ENCODE results near the gene SLC24A3. TPM values are rescaled to one million over a fixed set of nuclear protein-coding genes. Genes with fewer than 3 reads are reported as not detected.

The SLC24A3 gene
- total RNA-seq, 2 experiments from 2014 or later: not detected

DNA sequence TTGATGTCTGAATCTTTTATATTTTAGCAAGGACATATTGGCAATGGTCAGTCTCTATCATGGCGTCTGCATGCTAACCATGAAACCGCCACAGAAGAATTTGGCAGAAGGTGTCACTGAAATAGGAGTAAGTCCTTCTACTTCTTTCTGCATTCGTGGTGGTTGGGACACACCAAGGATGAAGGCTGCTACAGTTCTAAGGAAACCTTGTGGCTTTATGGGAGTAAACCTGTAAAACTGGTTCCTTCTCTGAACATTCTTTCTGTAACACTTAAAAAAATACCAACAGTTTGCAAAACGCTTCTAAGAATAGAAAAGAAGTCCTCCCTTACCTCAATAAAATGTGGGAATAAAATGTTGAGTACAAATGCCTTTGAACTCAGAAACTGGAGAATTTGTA is 195.3 kb downstream of the SLC24A3 start:
- Mint-ChIP-seq H3K4me1 (no peaks in the 10 kb centered on the region), H3K27ac (no peak overlapping the region), H3K27me3 (no peaks in the 10 kb centered on the region), H3K9me3 (no peaks in the 10 kb centered on the region), H3K36me3 (ENCODE audit: low read depth) (no peaks in the 10 kb centered on the region), H3K4me3 (no peak overlapping the region)
- no peak for DNase-seq
- CTCF ChIA-PET: no interaction called here
- POLR2A ChIA-PET: no interaction called here

DNA sequence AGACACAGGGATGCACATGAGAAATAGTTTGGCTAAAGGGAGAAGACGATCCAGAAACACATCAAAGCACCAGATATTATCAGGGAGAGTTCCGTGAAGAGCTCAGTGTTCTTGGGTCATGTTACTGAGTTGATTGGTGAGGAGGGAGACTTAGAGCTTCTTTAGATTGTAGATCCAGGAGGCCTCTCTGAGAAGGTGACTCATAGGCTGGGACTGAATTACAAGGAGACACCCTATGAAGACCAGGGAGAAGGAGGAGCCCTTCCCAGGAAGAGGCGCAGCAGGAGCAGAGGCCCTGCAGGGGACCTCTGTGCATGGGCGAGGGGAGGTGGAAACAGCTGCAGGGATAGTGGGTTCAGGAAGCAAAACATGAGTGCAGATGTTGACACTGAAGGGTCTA is 196.5 kb downstream of the SLC24A3 start:
- Mint-ChIP-seq H3K36me3 (ENCODE audit: low read depth) (no peaks in the 10 kb centered on the region), H3K9me3 (no peaks in the 10 kb centered on the region), H3K27ac (no peak overlapping the region), H3K27me3 (no peaks in the 10 kb centered on the region), H3K4me3 (no peak overlapping the region), H3K4me1 (no peaks in the 10 kb centered on the region)
- CTCF ChIA-PET: no interaction called here
- DNase-seq: no peak
- POLR2A ChIA-PET: no interaction called here

DNA sequence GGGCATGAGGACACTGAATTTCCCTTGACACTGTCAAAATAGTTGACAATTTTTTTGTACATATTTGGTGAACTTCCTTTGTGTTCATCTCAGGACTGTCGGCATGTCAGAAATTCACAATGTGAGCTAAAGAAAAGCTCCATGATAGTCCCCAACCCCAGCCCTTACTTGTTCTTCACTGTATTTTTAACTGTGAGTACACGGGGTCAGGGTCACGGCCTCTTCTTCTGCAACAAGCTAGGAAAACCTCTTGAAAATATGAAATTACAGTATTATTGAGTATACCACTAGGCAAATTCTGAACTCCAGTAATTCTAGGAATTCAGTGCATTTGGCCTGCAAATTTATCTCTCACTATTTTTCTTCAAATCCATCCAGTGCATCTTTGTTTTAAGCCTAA is 199.4 kb downstream of the SLC24A3 start:
- Mint-ChIP-seq H3K36me3 (ENCODE audit: low read depth) (no peaks in the 10 kb centered on the region), H3K9me3 (no peaks in the 10 kb centered on the region)
- POLR2A ChIA-PET: no interaction called here

DNA sequence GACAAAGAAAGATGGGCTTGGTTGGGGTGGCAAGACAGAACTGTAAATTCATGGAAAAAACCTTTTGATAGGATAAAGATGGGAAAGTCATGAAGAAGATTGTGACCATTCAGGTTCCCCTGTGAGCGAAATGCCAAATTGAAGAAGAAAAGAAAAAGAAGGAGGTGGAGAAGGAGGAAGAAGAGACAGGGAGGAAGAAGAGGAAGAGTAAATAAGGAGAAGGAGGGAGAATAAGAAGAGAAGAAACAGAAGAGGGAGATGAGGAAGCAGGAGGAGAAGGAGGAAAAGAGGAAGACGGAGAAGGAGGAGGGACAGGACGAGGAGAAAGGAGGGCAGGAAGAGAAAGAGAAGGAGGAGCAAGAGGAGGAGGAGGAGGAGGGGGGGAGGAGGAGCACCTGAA is 199.8 kb downstream of the SLC24A3 start:
- ChIA-PET CTCF (no interaction called here), POLR2A (no interaction called here)
- H3K27me3 Mint-ChIP-seq: no peaks in the 10 kb centered on the region
- no peak overlapping the region for H3K27ac Mint-ChIP-seq
- no peaks in the 10 kb centered on the region for H3K4me1 Mint-ChIP-seq
- no peak overlapping the region for H3K4me3 Mint-ChIP-seq
- no peaks in the 10 kb centered on the region for H3K9me3 Mint-ChIP-seq
- DNase-seq: no peak
- H3K36me3 Mint-ChIP-seq (ENCODE audit: low read depth): no peaks in the 10 kb centered on the region

More for the DNA sequence above, 199.4 kb downstream of the SLC24A3 start:
- Mint-ChIP-seq H3K27me3 (no peaks in the 10 kb centered on the region), H3K4me3 (no peak overlapping the region), H3K27ac (no peak overlapping the region), H3K4me1 (no peaks in the 10 kb centered on the region)
- DNase-seq: no peak
- CTCF ChIA-PET: no interaction called here

DNA sequence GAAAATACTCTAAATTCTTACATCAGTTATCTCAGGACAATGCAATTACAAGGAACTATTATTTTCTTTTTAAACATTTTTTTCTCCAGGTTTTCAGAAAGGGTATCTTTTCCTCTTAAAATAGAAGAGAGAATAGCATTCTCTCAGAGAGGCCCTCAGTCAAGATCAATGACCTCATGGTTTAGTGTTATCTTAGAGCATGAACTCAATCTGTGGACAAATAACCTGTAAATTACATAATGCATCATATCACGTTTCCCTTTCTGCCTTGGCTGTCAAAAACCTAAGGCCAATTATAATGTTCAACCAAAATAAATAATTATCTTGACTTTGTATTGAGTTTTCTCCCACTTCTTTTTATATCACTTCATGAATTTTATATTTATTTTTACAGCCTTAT is 202.2 kb downstream of the SLC24A3 start:
- Mint-ChIP-seq H3K4me1 (no peaks in the 10 kb centered on the region), H3K27me3 (no peaks in the 10 kb centered on the region), H3K27ac (no peak overlapping the region), H3K36me3 (ENCODE audit: low read depth) (no peaks in the 10 kb centered on the region), H3K4me3 (no peak overlapping the region), H3K9me3 (no peaks in the 10 kb centered on the region)
- DNase-seq: no peak
- ChIA-PET CTCF (no interaction called here), POLR2A (no interaction called here)

DNA sequence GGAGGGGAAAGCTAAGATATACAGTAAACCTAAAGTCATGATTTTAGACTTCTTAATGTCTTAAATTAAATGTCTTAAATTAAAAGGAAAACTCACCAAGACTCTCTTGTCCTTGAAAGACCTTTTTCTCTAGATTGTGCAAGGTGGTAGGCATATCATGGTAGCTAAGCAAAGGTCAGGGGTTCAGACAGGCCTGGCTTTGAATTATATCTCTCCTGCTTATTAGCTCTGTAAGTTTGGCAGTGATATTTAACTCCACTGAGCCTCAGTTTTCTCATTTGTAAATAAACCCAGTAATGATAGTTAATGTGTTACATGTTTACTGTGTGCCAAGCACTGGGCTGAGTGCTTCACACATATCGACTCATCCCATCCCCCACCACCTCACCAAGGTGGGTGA is 203.3 kb downstream of the SLC24A3 start:
- Mint-ChIP-seq H3K27ac (no peak overlapping the region), H3K4me1 (no peaks in the 10 kb centered on the region), H3K27me3 (no peaks in the 10 kb centered on the region), H3K9me3 (no peaks in the 10 kb centered on the region), H3K36me3 (ENCODE audit: low read depth) (no peaks in the 10 kb centered on the region), H3K4me3 (no peak overlapping the region)
- POLR2A ChIA-PET: no interaction called here
- CTCF ChIA-PET: no interaction called here
- no peak for DNase-seq

DNA sequence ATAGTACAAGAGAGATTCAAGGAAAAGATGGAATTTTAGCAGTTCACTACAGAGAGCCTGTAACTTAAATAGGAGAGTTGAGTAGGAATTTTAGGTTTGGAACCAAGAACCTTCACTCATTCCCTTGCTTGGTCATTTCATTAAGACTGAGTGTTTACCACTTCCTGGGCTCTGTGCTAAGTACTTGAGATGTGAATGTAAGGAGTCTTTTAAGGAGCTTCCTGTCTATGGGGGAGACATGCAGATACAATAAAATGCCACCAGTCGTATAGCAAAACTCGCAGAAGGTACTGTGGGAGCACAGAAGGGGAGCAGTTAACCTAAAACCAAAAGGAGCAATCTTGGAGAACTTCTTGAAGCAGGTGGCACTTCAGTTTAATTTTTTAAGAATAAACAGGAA is 204.2 kb downstream of the SLC24A3 start:
- no peaks in the 10 kb centered on the region for H3K36me3 Mint-ChIP-seq (ENCODE audit: low read depth)
- H3K4me1 Mint-ChIP-seq: no peaks in the 10 kb centered on the region
- H3K4me3 Mint-ChIP-seq: no peak overlapping the region
- CTCF ChIA-PET: no interaction called here
- H3K27me3 Mint-ChIP-seq: no peaks in the 10 kb centered on the region
- POLR2A ChIA-PET: no interaction called here
- peaks cover 3% of the 10 kb centered on the region for H3K9me3 Mint-ChIP-seq
- no peak for DNase-seq
- no peak overlapping the region for H3K27ac Mint-ChIP-seq

DNA sequence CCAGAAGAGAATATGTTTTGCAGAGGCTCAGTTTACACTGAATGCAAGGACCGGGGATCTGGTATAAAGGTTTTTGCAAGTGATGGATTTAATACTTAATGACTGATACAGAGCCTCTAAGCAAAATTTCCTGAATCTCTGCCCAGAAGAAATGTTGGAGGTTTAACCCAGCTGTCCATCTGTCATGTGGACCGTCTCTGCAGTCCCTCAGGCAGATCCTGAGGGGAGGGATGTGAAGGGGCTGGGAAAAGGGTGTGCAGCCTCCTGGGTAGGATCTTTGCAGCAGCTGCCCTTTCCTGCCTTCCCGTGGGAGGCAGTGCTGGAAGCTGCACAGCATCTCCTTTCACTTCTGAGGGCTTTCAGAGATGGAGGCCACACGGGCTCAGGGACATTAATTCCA is 207.0 kb downstream of the SLC24A3 start:
- ChIA-PET CTCF (no interaction called here), POLR2A (no interaction called here)
- no peaks in the 10 kb centered on the region for H3K4me1 Mint-ChIP-seq
- H3K27me3 Mint-ChIP-seq: no peaks in the 10 kb centered on the region
- H3K4me3 Mint-ChIP-seq: no peak overlapping the region
- no peak overlapping the region for H3K27ac Mint-ChIP-seq
- no peaks in the 10 kb centered on the region for H3K36me3 Mint-ChIP-seq (ENCODE audit: low read depth)
- peaks cover 3% of the 10 kb centered on the region for H3K9me3 Mint-ChIP-seq
- no peak for DNase-seq

DNA sequence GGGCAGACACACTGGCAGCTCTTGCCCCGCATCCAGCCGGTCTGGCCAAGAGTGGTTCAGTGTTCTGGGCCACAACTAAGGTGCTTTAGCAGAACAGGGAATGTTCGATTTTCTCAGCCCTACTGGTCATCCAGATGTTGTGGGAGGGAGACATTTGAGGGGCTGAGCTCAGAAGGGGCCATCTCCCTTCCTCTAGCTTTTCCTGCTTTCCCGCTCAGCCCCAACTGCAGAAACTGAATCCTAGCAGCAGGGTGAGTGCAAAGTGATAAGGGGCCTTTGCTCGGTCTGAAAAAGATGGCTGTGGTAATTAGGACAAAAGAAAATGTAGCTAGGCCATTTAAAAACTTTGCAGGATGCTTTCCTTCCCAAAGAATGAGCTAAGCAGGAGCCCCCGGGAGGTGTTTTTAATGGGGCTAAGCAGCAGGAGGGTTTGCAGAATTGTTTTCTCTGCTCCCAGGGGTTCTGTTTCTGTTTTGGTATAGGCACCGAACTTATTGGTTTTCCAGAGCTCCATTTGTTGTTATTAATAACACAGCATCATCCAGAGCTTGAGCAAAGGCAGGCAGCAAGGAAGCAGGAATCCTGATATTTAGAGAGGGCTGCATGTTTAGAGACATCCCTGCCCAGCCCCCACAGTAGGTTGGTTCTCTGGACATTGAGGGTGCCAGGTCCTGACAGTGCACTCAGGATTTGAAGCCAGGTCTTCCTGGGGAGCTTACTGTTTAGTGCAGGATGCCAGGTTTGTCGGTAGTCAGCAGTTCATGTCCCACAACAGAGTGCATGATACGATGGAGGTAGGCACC is 210.9 kb downstream of the SLC24A3 start:
- H3K27ac Mint-ChIP-seq: no peak overlapping the region
- ChIA-PET POLR2A (no interaction called here), CTCF (no interaction called here)
- H3K4me1 Mint-ChIP-seq: no peaks in the 10 kb centered on the region
- no peaks in the 10 kb centered on the region for H3K36me3 Mint-ChIP-seq (ENCODE audit: low read depth)
- no peaks in the 10 kb centered on the region for H3K27me3 Mint-ChIP-seq
- no peak for DNase-seq
- H3K4me3 Mint-ChIP-seq: no peak overlapping the region
- peaks cover 3% of the 10 kb centered on the region for H3K9me3 Mint-ChIP-seq

DNA sequence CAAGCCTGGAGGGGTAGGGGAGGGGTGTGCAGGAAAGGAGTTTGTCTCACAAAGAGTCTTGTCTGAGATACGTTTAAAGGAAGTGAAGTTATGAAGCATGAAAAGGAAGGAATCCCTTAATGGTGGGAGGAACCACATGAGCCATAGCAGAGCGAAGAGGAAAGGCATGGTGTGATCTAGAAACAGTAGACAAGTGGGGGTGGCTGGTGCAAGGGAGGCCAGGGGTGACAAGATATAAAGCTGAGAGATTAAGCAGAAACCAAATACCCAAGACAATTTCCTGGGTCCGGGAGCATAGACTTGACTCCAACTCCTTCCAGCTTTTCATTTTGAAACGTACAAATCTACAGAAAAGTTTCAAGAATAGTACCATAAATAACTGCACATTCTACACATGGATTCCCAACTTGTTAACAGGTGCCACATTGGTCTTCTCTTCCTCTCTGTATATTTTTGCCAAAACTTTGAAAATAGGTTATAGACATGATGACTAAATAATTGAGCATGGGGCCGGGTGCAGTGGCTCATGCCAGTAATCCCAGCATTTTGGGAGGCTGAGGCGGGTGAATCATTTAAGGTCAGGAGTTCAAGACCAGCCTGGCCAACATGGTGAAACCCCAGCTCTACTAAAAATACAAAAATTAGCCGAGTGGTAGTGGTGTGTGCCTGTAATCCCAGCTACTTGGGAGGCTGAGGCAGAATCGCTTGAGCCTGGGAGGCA is 211.6 kb downstream of the SLC24A3 start:
- no peaks in the 10 kb centered on the region for H3K27me3 Mint-ChIP-seq
- no peaks in the 10 kb centered on the region for H3K36me3 Mint-ChIP-seq (ENCODE audit: low read depth)
- CTCF ChIA-PET: no interaction called here
- no peaks in the 10 kb centered on the region for H3K4me1 Mint-ChIP-seq
- DNase-seq: no peak
- H3K4me3 Mint-ChIP-seq: no peak overlapping the region
- no peak overlapping the region for H3K27ac Mint-ChIP-seq
- POLR2A ChIA-PET: no interaction called here
- H3K9me3 Mint-ChIP-seq: peaks cover 3% of the 10 kb centered on the region

DNA sequence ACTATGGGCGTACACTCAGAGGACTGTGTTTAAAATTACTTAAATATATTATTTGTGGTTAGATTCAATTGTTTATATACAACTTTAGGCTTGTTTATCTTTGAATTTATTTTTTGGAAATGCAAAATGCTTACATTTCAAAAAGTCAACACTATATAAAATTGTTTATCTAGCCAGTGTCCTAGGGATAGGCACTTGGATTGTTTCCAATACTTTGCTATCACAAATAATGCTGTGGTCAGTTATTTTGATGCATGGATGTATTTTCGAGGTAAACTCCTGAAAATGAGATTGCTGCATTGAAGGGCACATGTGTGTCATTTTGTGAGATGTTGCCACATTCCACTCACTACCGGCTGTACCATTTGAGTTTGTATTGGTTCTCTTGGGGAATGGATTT is 213.9 kb downstream of the SLC24A3 start:
- H3K9me3 Mint-ChIP-seq: peaks cover 1% of the 10 kb centered on the region
- H3K36me3 Mint-ChIP-seq (ENCODE audit: low read depth): no peaks in the 10 kb centered on the region
- DNase-seq: no peak
- no peak overlapping the region for H3K4me3 Mint-ChIP-seq
- no peaks in the 10 kb centered on the region for H3K27me3 Mint-ChIP-seq
- H3K4me1 Mint-ChIP-seq: no peaks in the 10 kb centered on the region
- H3K27ac Mint-ChIP-seq: no peak overlapping the region
- CTCF ChIA-PET: no interaction called here
- POLR2A ChIA-PET: no interaction called here

DNA sequence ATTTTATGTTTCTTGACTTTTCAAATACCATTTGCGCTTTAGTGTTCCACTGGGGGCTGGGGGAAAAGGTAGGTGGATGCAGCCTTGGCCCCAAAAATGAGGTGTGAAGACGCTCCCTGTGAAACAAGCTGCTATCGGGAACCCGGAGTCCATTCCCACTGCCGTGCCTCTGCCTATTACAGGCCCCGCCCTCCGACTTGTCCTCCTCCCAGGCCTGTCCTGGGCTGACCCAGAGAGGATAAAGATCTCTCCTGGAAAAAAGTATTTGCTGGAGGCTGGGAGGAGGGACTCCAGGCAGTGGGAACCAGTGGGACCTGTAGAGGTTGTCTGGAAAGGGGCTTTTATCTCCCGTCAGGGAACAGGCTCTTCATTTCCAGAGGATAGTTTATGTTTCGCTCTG is 215.0 kb downstream of the SLC24A3 start:
- no peak overlapping the region for H3K4me3 Mint-ChIP-seq
- H3K4me1 Mint-ChIP-seq: no peaks in the 10 kb centered on the region
- POLR2A ChIA-PET: no interaction called here
- no peaks in the 10 kb centered on the region for H3K9me3 Mint-ChIP-seq
- H3K27ac Mint-ChIP-seq: no peak overlapping the region
- DNase-seq: no peak
- H3K36me3 Mint-ChIP-seq (ENCODE audit: low read depth): no peaks in the 10 kb centered on the region
- H3K27me3 Mint-ChIP-seq: no peaks in the 10 kb centered on the region
- CTCF ChIA-PET: no interaction called here

DNA sequence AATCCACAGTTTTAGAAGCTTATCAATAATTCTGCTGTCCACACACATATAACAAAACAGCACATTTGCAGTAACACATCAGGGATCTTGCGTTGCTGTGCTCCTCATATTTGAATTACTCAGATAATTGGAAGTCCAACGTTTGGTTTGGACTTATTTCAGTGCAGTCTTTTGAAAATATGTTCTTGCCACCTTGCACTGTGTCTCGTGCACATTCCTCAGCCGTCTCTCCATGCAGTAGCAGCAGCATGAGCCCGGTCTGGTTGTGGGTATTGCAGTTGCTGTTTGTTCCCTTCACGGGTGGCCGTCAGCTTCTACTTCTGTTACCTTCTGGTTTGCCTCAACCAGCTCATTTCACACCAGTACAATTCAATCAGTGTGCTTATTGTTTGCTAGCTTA is 215.5 kb downstream of the SLC24A3 start:
- POLR2A ChIA-PET: no interaction called here

DNA sequence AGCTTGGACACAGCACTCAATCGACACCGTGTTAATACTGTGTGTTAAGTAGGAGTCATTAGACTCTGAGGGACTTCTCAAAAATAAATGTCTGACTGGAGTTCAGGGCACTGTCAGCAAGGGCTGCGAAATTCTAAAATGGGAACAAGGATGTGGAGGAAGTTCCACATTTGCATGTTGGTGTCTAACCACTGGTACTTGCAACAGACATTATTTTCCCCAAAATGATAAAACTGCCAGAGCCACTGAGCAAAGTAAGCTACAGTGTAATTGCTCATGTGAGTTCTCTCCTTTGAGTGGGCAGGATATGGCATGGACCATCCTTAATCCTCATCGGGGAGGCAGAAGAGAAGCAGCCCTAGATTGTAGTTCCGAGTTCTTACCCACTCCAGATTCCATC is 215.9 kb downstream of the SLC24A3 start:
- Mint-ChIP-seq H3K9me3 (no peaks in the 10 kb centered on the region), H3K36me3 (ENCODE audit: low read depth) (no peaks in the 10 kb centered on the region), H3K4me1 (no peaks in the 10 kb centered on the region), H3K27me3 (no peaks in the 10 kb centered on the region), H3K4me3 (no peak overlapping the region), H3K27ac (no peak overlapping the region)
- ChIA-PET CTCF (no interaction called here), POLR2A (no interaction called here)
- no peak for DNase-seq

More for the DNA sequence above, 215.5 kb downstream of the SLC24A3 start:
- H3K36me3 Mint-ChIP-seq (ENCODE audit: low read depth): no peaks in the 10 kb centered on the region
- H3K27ac Mint-ChIP-seq: no peak overlapping the region
- H3K4me3 Mint-ChIP-seq: no peak overlapping the region
- H3K4me1 Mint-ChIP-seq: no peaks in the 10 kb centered on the region
- no peaks in the 10 kb centered on the region for H3K27me3 Mint-ChIP-seq
- no peaks in the 10 kb centered on the region for H3K9me3 Mint-ChIP-seq
- CTCF ChIA-PET: no interaction called here
- DNase-seq: no peak

All from activated CD4-positive, alpha-beta T cell treated with anti-CD3 and anti-CD28 coated beads, Interleukin-2, amount 10 ng/mL, durations not matched to agents 7 days and 5 days (primary cell).